Measurements from ENCODE around the gene PPM1M. TPM values are rescaled to one million over a fixed set of nuclear protein-coding genes. Genes with fewer than 3 reads are reported as not detected.

Gene PPM1M
- total and polyA plus RNA-seq, 10 of the 15 experiments (the other 5 are each of a cell fraction or from before 2014, with no cell fraction given): 7.3 to 24.8 (median 15.8) TPM

DNA sequence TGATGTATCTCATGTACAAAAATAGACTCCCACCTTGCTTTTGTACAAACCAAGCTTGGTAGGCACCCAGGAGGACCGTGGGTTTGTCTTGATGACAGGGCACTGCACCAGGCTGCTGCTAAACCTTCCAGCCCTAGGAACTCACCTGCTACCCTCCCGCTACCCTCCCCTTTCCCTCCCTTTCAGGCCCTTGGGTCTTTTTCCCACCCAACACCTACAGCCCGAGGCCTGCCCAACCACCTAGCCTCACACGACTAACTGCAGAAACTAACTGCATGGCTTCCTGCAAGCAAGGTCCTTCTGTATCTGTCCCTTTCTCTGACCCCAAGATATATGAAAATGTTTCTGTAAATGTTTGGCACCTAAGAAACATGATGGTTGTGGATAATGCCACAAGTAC lies 11.1 kb downstream of the PPM1M start (continued):
- TF ChIP-seq, protein P1, sequence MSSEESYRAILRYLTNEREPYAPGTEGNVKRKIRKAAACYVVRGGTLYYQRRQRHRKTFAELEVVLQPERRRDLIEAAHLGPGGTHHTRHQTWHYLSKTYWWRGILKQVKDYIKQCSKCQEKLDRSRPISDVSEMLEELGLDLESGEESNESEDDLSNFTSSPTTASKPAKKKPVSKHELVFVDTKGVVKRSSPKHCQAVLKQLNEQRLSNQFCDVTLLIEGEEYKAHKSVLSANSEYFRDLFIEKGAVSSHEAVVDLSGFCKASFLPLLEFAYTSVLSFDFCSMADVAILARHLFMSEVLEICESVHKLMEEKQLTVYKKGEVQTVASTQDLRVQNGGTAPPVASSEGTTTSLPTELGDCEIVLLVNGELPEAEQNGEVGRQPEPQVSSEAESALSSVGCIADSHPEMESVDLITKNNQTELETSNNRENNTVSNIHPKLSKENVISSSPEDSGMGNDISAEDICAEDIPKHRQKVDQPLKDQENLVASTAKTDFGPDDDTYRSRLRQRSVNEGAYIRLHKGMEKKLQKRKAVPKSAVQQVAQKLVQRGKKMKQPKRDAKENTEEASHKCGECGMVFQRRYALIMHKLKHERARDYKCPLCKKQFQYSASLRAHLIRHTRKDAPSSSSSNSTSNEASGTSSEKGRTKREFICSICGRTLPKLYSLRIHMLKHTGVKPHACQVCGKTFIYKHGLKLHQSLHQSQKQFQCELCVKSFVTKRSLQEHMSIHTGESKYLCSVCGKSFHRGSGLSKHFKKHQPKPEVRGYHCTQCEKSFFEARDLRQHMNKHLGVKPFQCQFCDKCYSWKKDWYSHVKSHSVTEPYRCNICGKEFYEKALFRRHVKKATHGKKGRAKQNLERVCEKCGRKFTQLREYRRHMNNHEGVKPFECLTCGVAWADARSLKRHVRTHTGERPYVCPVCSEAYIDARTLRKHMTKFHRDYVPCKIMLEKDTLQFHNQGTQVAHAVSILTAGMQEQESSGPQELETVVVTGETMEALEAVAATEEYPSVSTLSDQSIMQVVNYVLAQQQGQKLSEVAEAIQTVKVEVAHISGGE (CRISPR knock-in tag; IDR thresholded peaks at IDR 0.05): no peak
- no peak for TF ChIP-seq CREM (IDR thresholded peaks at IDR 0.05; ENCODE audit: low read depth)
- TF ChIP-seq, protein P2, sequence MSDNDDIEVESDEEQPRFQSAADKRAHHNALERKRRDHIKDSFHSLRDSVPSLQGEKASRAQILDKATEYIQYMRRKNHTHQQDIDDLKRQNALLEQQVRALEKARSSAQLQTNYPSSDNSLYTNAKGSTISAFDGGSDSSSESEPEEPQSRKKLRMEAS (IDR thresholded peaks at IDR 0.05; ENCODE audit: low read depth, low read length): no peak
- TF ChIP-seq, protein P3, sequence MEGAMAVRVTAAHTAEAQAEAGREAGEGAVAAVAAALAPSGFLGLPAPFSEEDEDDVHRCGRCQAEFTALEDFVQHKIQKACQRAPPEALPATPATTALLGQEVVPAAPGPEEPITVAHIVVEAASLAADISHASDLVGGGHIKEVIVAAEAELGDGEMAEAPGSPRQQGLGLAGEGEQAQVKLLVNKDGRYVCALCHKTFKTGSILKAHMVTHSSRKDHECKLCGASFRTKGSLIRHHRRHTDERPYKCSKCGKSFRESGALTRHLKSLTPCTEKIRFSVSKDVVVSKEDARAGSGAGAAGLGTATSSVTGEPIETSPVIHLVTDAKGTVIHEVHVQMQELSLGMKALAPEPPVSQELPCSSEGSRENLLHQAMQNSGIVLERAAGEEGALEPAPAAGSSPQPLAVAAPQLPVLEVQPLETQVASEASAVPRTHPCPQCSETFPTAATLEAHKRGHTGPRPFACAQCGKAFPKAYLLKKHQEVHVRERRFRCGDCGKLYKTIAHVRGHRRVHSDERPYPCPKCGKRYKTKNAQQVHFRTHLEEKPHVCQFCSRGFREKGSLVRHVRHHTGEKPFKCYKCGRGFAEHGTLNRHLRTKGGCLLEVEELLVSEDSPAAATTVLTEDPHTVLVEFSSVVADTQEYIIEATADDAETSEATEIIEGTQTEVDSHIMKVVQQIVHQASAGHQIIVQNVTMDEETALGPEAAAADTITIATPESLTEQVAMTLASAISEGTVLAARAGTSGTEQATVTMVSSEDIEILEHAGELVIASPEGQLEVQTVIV (IDR thresholded peaks at IDR 0.05; ENCODE audit: borderline replicate concordance, partially characterized antibody): no peak
- TF ChIP-seq IRF4 (IDR thresholded peaks at IDR 0.05; ENCODE audit: low read depth, low read length): no peak
- TF ChIP-seq KAT2A (conservative IDR thresholded peaks at IDR 0.05; ENCODE audit: control insufficient read depth, low read depth, low read length): no peak
- TF ChIP-seq, protein P4, sequence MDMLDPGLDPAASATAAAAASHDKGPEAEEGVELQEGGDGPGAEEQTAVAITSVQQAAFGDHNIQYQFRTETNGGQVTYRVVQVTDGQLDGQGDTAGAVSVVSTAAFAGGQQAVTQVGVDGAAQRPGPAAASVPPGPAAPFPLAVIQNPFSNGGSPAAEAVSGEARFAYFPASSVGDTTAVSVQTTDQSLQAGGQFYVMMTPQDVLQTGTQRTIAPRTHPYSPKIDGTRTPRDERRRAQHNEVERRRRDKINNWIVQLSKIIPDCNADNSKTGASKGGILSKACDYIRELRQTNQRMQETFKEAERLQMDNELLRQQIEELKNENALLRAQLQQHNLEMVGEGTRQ (IDR thresholded peaks at IDR 0.05; ENCODE audit: borderline replicate concordance, low read depth, low read length): no peak
